ENCODE data around the gene SPRR4. TPM values are rescaled to one million over a fixed set of nuclear protein-coding genes. Genes with fewer than 3 reads are reported as not detected.

SPRR4 gene
- total and polyA plus RNA-seq, 2 donors (not counting 1 experiment from before 2014, with no cell fraction given): not detected

DNA sequence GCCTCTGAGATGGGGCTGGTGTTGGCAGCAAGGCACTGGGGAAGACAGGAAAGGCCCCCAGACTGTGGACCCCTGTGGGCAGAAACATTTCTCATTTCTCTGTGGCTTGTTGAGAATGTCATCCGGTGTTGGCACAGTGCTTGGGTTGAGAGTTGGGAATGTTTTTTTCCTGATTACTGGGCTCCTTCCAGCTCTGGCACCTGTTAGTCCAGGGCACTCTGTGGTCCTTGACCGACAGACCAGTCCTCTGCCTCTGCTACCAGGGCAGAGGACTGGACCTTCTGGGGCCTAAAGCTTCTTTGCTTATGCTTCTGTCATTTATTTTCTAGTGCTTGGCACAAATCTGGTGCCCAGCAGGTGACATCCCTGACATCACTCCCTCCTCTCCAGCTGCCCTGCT is 28.3 kb upstream of the SPRR4 start:
- Mint-ChIP-seq H3K27ac (no peak overlapping the region), H3K4me1 (no peaks in the 10 kb centered on the region), H3K4me3 (no peak overlapping the region), H3K9me3 (ENCODE audit: insufficient read depth) (no peaks in the 10 kb centered on the region), H3K27me3 (peaks cover 22% of the 10 kb centered on the region)
- WGBS (ENCODE audit: insufficient coverage): 96% methylated on average over 2 of the region's 2 CpGs
- no peak overlapping the region for H3K4me2 ChIP-seq (replicated peaks; ENCODE audit: low read depth, low read length, poor library complexity, severe bottlenecking)
- H3K4me3 ChIP-seq (ENCODE audit: control extremely low read depth in 1 of 5, extremely low read depth in 1 of 5, insufficient read depth in 1 of 5, low read depth in 2 of 5, low read length in 4 of 5): no peak overlapping the region
- no peaks in the 10 kb centered on the region for H3K36me3 ChIP-seq (replicated peaks in 1 of 2; ENCODE audit: control extremely low read depth in 1 of 2, control insufficient read depth in 1 of 2, extremely low read depth in 1 of 2, insufficient read depth in 2 of 2, low read length in 1 of 2)
- no peaks in the 10 kb centered on the region for H4K20me1 ChIP-seq (ENCODE audit: control insufficient read depth, insufficient read depth, low read length, poor library complexity, severe bottlenecking)
- ATAC-seq (ENCODE audit: low read depth) (no peak), DNase-seq (no peak)
- H3K9me3 ChIP-seq (ENCODE audit: control extremely low read depth in 1 of 3, control insufficient read depth in 2 of 3, insufficient read depth in 1 of 3, low read length in 2 of 3): no peaks in the 10 kb centered on the region
- CTCF ChIA-PET: no interaction called here
- no peaks in the 10 kb centered on the region for H3K27me3 ChIP-seq (replicated peaks in 1 of 4; ENCODE audit: control extremely low read depth in 1 of 4, control insufficient read depth in 3 of 4, insufficient read depth in 4 of 4, low read length in 3 of 4)
- H2AFZ ChIP-seq (ENCODE audit: insufficient read depth, low read depth, low read length, poor library complexity, severe bottlenecking): no peak overlapping the region
- H3K9ac ChIP-seq (ENCODE audit: low read length): no peak overlapping the region
- intact Hi-C loops (cut with micrococcal nuclease): no loop called here
- TF ChIP-seq, protein P1, sequence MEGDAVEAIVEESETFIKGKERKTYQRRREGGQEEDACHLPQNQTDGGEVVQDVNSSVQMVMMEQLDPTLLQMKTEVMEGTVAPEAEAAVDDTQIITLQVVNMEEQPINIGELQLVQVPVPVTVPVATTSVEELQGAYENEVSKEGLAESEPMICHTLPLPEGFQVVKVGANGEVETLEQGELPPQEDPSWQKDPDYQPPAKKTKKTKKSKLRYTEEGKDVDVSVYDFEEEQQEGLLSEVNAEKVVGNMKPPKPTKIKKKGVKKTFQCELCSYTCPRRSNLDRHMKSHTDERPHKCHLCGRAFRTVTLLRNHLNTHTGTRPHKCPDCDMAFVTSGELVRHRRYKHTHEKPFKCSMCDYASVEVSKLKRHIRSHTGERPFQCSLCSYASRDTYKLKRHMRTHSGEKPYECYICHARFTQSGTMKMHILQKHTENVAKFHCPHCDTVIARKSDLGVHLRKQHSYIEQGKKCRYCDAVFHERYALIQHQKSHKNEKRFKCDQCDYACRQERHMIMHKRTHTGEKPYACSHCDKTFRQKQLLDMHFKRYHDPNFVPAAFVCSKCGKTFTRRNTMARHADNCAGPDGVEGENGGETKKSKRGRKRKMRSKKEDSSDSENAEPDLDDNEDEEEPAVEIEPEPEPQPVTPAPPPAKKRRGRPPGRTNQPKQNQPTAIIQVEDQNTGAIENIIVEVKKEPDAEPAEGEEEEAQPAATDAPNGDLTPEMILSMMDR (IDR thresholded peaks at IDR 0.05): no peak
- TF ChIP-seq EZH2 (IDR thresholded peaks at IDR 0.05; ENCODE audit: borderline replicate concordance, insufficient read depth, low read depth, low read length, poor library complexity, severe bottlenecking): no peak
- POLR2A ChIA-PET: no interaction called here
- no peaks in the 10 kb centered on the region for H3K4me1 ChIP-seq (ENCODE audit: control insufficient read depth in 2 of 2, insufficient read depth in 2 of 2, low read length in 2 of 2)
- H3K27ac ChIP-seq (ENCODE audit: low read length in 2 of 2): no peak overlapping the region
- H3K79me2 ChIP-seq (ENCODE audit: control insufficient read depth, insufficient read depth, low read length): no peaks in the 10 kb centered on the region

DNA sequence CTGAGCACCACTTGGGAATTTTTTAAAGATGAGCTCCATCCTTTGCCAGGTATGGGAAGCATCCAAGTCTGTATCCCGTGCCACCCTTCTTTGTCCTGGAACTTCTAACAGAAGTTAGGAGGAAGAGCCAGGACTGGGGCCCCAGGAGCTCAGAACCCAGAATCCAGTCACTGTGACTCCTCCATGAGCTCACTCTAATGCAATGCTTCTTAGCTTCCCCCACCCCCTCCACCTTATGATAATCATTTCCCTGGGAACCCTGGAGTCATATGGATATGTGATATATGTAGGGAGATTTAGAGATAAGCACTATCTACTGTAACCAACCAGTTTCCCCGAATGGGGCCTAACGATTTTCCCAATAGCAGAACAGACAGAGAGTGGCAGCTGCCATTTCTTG is 24.2 kb upstream of the SPRR4 start:
- Histone ChIP-seq H3K9ac (ENCODE audit: low read length) (no peak overlapping the region), H3K9me3 (ENCODE audit: control extremely low read depth in 1 of 3, control insufficient read depth in 2 of 3, insufficient read depth in 1 of 3, low read length in 2 of 3) (no peaks in the 10 kb centered on the region), H3K27ac (ENCODE audit: low read length in 2 of 2) (no peak overlapping the region), H3K36me3 (replicated peaks in 1 of 2; ENCODE audit: control extremely low read depth in 1 of 2, control insufficient read depth in 1 of 2, extremely low read depth in 1 of 2, insufficient read depth in 2 of 2, low read length in 1 of 2) (no peaks in the 10 kb centered on the region), H3K4me1 (ENCODE audit: control insufficient read depth in 2 of 2, insufficient read depth in 2 of 2, low read length in 2 of 2) (no peaks in the 10 kb centered on the region), H4K20me1 (ENCODE audit: control insufficient read depth, insufficient read depth, low read length, poor library complexity, severe bottlenecking) (no peaks in the 10 kb centered on the region), H2AFZ (ENCODE audit: insufficient read depth, low read depth, low read length, poor library complexity, severe bottlenecking) (no peak overlapping the region), H3K4me2 (replicated peaks; ENCODE audit: low read depth, low read length, poor library complexity, severe bottlenecking) (no peak overlapping the region), H3K27me3 (replicated peaks in 1 of 4; ENCODE audit: control extremely low read depth in 1 of 4, control insufficient read depth in 3 of 4, insufficient read depth in 4 of 4, low read length in 3 of 4) (peaks cover 0 to 2% (median 0%) of the 10 kb centered on the region in 4 experiments), H3K4me3 (ENCODE audit: control extremely low read depth in 1 of 5, extremely low read depth in 1 of 5, insufficient read depth in 1 of 5, low read depth in 2 of 5, low read length in 4 of 5) (no peak overlapping the region), H3K79me2 (ENCODE audit: control insufficient read depth, insufficient read depth, low read length) (no peaks in the 10 kb centered on the region)
- no peaks in the 10 kb centered on the region for H3K4me1 Mint-ChIP-seq
- H3K27ac Mint-ChIP-seq: no peak overlapping the region
- no peak for TF ChIP-seq EZH2 (IDR thresholded peaks at IDR 0.05; ENCODE audit: borderline replicate concordance, insufficient read depth, low read depth, low read length, poor library complexity, severe bottlenecking)
- ATAC-seq (ENCODE audit: low read depth) (no peak), DNase-seq (no peak)
- CTCF ChIA-PET: no interaction called here
- no peaks in the 10 kb centered on the region for H3K9me3 Mint-ChIP-seq (ENCODE audit: insufficient read depth)
- POLR2A ChIA-PET: no interaction called here
- WGBS (ENCODE audit: insufficient coverage): 86% methylated on average over 1 of the region's 3 CpGs
- peaks cover 26% of the 10 kb centered on the region for H3K27me3 Mint-ChIP-seq
- H3K4me3 Mint-ChIP-seq: no peak overlapping the region
- intact Hi-C loops (cut with micrococcal nuclease): no loop called here

Measured in B cell (primary cell).